HG03439 (cell line): ENCODE data around the gene PTPRN2.
"Not testable (repeated sequence)": the region's sequence is repeated elsewhere in the genome, so short reads cannot be mapped to it uniquely, and the experiment has no call there.

Source experiments
- ATAC-seq: cut with Tn5 transposase; IDR thresholded peaks from one replicate; pipeline ENCODE4 v1.9.1; 2021; ENCODE audit warnings: mild to moderate bottlenecking, moderate library complexity; ENCODE audit not compliant: unreplicated experiment

PTPRN2 gene

GRCh38 chr7:157786375-157787274 lies 801.0 kb downstream of the PTPRN2 start:
- no peak for ATAC-seq

- no peak for ATAC-seq
Observed at GRCh38 chr7:157785486-157786186, 802.0 kb downstream of the PTPRN2 start.

- no peak for ATAC-seq
Observed at GRCh38 chr7:157784979-157785441, 802.6 kb downstream of the PTPRN2 start.

- no peak for ATAC-seq
Observed at GRCh38 chr7:157784041-157784835, 803.4 kb downstream of the PTPRN2 start.

- ATAC-seq = no peak
Observed at GRCh38 chr7:157782041-157782440, 805.6 kb downstream of the PTPRN2 start.

- no peak for ATAC-seq
Observed at GRCh38 chr7:157780721-157781120, 806.9 kb downstream of the PTPRN2 start.

- ATAC-seq = no peak
Observed at GRCh38 chr7:157780312-157780711, 807.3 kb downstream of the PTPRN2 start.

GRCh38 chr7:157779206-157779605 lies 808.4 kb downstream of the PTPRN2 start:
- ATAC-seq = no peak

- ATAC-seq = not testable (repeated sequence)
Observed at GRCh38 chr7:157777194-157777762, 810.3 kb downstream of the PTPRN2 start.

- no peak for ATAC-seq
Observed at GRCh38 chr7:157775560-157776332, 811.9 kb downstream of the PTPRN2 start.

GRCh38 chr7:157775021-157775559 lies 812.5 kb downstream of the PTPRN2 start:
- ATAC-seq = no peak

GRCh38 chr7:157774495-157774894 lies 813.1 kb downstream of the PTPRN2 start:
- ATAC-seq = no peak

- ATAC-seq = no peak
Observed at GRCh38 chr7:157773361-157773760, 814.3 kb downstream of the PTPRN2 start.

- ATAC-seq = no peak
Observed at GRCh38 chr7:157772486-157773130, 815.0 kb downstream of the PTPRN2 start.

- no peak for ATAC-seq
Observed at GRCh38 chr7:157771689-157772088, 815.9 kb downstream of the PTPRN2 start.

GRCh38 chr7:157770716-157771320 lies 816.8 kb downstream of the PTPRN2 start:
- no peak for ATAC-seq

GRCh38 chr7:157769526-157770215 lies 818.0 kb downstream of the PTPRN2 start:
- ATAC-seq = no peak

GRCh38 chr7:157769086-157769485 lies 818.5 kb downstream of the PTPRN2 start:
- no peak for ATAC-seq
